ENCODE measurements around the gene RPP25L.

DNA sequence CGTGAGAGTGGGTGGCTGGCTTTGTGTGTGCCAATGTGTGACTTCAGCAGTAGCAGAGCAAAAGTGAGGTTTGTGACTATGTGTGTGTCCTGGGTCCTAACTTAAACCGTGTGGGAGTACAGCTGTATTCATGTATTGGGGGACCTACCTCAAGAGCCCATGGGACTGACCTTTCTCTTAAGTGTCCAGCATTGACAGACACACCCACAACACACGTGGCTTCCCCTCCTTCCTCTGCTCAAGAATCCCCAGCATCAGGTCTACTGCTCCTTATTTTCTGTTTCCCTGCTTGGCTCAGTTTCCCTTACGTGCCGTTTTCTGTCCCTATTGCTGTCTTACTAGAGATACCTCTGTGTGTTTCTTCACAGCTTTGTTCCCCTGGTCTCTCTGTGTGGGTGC lies 40.7 kb upstream of the RPP25L start:
- TF ChIP-seq TRIM24 (IDR thresholded peaks at IDR 0.05) (no peak), TRIM28 (IDR thresholded peaks at IDR 0.05) (no peak), EP300 (IDR thresholded peaks at IDR 0.05; ENCODE audit: low read length) (no peak), CHD1 (IDR thresholded peaks at IDR 0.05; ENCODE audit: low read length) (no peak)
- TF ChIP-seq, protein P1, sequence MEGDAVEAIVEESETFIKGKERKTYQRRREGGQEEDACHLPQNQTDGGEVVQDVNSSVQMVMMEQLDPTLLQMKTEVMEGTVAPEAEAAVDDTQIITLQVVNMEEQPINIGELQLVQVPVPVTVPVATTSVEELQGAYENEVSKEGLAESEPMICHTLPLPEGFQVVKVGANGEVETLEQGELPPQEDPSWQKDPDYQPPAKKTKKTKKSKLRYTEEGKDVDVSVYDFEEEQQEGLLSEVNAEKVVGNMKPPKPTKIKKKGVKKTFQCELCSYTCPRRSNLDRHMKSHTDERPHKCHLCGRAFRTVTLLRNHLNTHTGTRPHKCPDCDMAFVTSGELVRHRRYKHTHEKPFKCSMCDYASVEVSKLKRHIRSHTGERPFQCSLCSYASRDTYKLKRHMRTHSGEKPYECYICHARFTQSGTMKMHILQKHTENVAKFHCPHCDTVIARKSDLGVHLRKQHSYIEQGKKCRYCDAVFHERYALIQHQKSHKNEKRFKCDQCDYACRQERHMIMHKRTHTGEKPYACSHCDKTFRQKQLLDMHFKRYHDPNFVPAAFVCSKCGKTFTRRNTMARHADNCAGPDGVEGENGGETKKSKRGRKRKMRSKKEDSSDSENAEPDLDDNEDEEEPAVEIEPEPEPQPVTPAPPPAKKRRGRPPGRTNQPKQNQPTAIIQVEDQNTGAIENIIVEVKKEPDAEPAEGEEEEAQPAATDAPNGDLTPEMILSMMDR (IDR thresholded peaks at IDR 0.05 in 2 of 3, conservative IDR thresholded peaks at IDR 0.05 in 1 of 3; ENCODE audit: insufficient read depth in 2 of 3, low read depth in 1 of 3, low read length in 3 of 3) = no peak

Measured in K562 (cell line).